Stimulated activated naive B cell treated with anti-CD40 and anti-IgM and Interleukin-4, amounts not matched to agents 10 μg/mL and 1 μg/mL and 100 μg/mL, for 72 hours (primary cell): ENCODE data around the gene EXOC3.

Source experiments
- ATAC-seq, 2 donors: fragments of 150-1000 bp; cut with Tn5 transposase; replicated peaks; 2 replicates each; pipeline ENCODE4 v1.10.0; 2021; ENCODE audit warnings: moderate library complexity in 1 of 2
- DNase-seq: peaks from one replicate; pipeline ENCODE4 v3.0.0; 2021
- H3K27ac Mint-ChIP-seq: one replicate; pipeline ENCODE4 v1.8.0; 2022; ENCODE audit warnings: mild to moderate bottlenecking, mixed read lengths
- H3K27me3 Mint-ChIP-seq, 2 donors: one replicate each; pipeline ENCODE4 v1.8.0; 2022; ENCODE audit warnings: mixed read lengths in 2 of 2
- H3K36me3 Mint-ChIP-seq, 2 donors: one replicate each; pipeline ENCODE4 v1.8.0; 2022; ENCODE audit warnings: mixed read lengths in 2 of 2, mild to moderate bottlenecking in 1 of 2
- H3K4me1 Mint-ChIP-seq, 2 donors: one replicate each; pipeline ENCODE4 v1.8.0; 2022; ENCODE audit warnings: mixed read lengths in 2 of 2, mild to moderate bottlenecking in 1 of 2
- H3K4me3 Mint-ChIP-seq, 2 donors: one replicate each; pipeline ENCODE4 v1.8.0; 2022; ENCODE audit warnings: mild to moderate bottlenecking in 2 of 2, mixed read lengths in 2 of 2, moderate library complexity in 1 of 2
- H3K9me3 Mint-ChIP-seq, 2 donors: one replicate each; pipeline ENCODE4 v1.8.0; 2022; ENCODE audit warnings: mixed read lengths in 2 of 2, mild to moderate bottlenecking in 1 of 2

The EXOC3 gene

GRCh38 chr5:454936-455335 is 12.0 kb downstream of the EXOC3 start:
- Mint-ChIP-seq H3K27ac (peak overlapping the region; percentile 44), H3K4me1 (peaks cover 49 to 63% of the 10 kb centered on the region in 2 donors), H3K36me3 (peaks cover 93 to 99% of the 10 kb centered on the region in 2 donors), H3K9me3 (peaks cover 16 to 43% of the 10 kb centered on the region in 2 donors), H3K4me3 (no peak overlapping the region), H3K27me3 (no peaks in the 10 kb centered on the region)
- DNase-seq: no peak
- no peak for ATAC-seq

GRCh38 chr5:455806-456205 is 12.8 kb downstream of the EXOC3 start:
- Mint-ChIP-seq H3K9me3 (peaks cover 17 to 43% of the 10 kb centered on the region in 2 donors), H3K27me3 (no peaks in the 10 kb centered on the region), H3K4me3 (no peak overlapping the region), H3K4me1 (peaks cover 55 to 72% of the 10 kb centered on the region in 2 donors), H3K27ac (no peak overlapping the region), H3K36me3 (peaks cover 94 to 99% of the 10 kb centered on the region in 2 donors)
- DNase-seq: no peak
- no peak for ATAC-seq

GRCh38 chr5:456351-457194 is 13.6 kb downstream of the EXOC3 start:
- Mint-ChIP-seq H3K27me3 (no peaks in the 10 kb centered on the region), H3K27ac (peak overlapping the region; percentile 81), H3K9me3 (peaks cover 17 to 38% of the 10 kb centered on the region in 2 donors), H3K36me3 (peaks cover 90 to 95% of the 10 kb centered on the region in 2 donors), H3K4me1 (peaks cover 58 to 74% of the 10 kb centered on the region in 2 donors), H3K4me3 (peak overlapping the region in 1 of 2 donors; percentile 15)
- ATAC-seq (no peak), DNase-seq (no peak)

DNA sequence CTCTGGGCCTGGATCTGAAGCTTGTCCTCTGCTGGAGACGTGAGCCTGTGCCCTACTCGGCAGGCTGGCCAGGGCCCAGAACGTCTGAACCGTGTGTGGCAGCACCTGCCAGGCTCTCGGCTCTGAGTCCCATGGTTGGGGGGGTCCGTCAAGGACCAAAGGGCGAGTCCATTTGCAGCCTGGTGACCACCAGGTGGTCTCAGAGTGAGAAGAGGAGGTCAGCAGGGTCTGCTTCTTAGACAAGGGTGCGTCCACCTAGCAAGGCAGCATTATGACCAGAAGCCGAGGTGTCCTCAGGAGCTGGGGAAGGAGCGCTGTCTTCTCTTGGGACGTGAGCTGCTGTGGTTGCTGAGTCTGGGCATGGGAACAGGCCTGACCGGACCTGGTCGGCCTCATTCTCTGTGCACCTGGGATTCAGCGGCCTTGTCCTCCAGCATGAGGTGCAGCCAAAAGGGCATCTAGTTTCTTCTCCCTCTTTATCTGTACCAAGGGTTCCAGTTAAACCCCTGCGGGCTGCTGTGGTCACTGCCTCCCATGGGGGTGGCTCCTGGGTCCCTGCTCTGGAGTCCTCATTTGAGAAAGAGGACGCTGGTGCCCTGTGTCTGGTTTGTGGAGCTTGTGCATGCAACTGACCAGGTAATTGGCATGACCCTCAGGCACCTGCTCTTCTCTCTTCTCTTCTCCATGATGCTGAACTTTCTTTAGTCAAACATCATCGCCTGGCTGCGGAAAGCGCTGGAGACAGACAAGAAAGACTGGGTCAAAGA is 14.4 kb downstream of the EXOC3 start:
- H3K4me3 Mint-ChIP-seq: peak overlapping the region in 1 of 2 donors; percentile 15
- peaks cover 90 to 95% of the 10 kb centered on the region in 2 donors for H3K36me3 Mint-ChIP-seq
- peak overlapping the region; percentile 99 for H3K27ac Mint-ChIP-seq

GRCh38 chr5:458547-459353 is 15.8 kb downstream of the EXOC3 start:
- H3K9me3 Mint-ChIP-seq: peaks cover 7 to 20% of the 10 kb centered on the region in 2 donors
- peaks cover 87 to 92% of the 10 kb centered on the region in 2 donors for H3K36me3 Mint-ChIP-seq
- DNase-seq: peak; percentile 90
- peak overlapping the region; percentile 99 for H3K27ac Mint-ChIP-seq
- H3K4me3 Mint-ChIP-seq: peak overlapping the region; percentile 72 to 75
- peaks cover 52 to 83% of the 10 kb centered on the region in 2 donors for H3K4me1 Mint-ChIP-seq
- peak; percentile 92 for ATAC-seq
- H3K27me3 Mint-ChIP-seq: no peaks in the 10 kb centered on the region

More for the DNA sequence above, 14.4 kb downstream of the EXOC3 start:
- Mint-ChIP-seq H3K9me3 (peaks cover 11 to 31% of the 10 kb centered on the region in 2 donors), H3K27me3 (no peaks in the 10 kb centered on the region), H3K4me1 (peaks cover 59 to 82% of the 10 kb centered on the region in 2 donors)
- ATAC-seq (no peak), DNase-seq (no peak)

DNA sequence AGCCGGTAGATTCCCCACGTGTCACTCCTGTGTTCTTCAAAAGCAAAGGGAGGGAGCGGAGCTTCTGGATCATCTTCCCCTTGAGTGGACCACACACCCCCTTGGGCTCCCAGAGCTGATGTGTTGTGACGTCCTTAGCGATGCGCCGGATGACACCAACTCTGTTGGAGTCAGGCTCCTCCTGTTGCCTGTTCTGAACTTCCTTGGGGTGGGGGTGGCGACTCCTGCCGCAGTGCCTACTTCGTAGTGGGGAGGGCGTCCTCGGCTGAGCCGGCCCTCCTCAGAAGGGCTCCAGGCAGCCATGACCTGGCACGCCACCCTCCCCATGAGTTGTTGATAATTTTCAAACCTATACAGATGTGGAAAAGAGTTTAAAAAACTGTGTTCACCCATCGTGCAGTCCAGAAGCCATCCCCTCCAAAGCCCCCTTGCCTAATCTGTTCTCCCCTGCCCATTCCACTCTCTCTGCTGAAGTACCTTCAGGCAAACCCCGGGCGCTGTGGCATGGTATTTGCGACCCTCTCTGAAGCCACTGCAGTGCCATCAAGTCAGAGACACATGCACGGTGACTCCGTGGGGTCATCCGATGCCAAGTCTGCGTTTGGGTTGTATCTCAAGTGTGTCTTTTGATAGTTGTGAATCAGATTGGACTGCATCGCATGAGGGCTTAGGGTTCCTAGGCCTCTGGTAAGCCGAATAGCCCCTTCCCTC is 16.7 kb downstream of the EXOC3 start:
- Mint-ChIP-seq H3K4me1 (peaks cover 52 to 85% of the 10 kb centered on the region in 2 donors), H3K27ac (peak overlapping the region; percentile 99), H3K4me3 (peak overlapping the region; percentile 72 to 80), H3K9me3 (peaks cover 7 to 17% of the 10 kb centered on the region in 2 donors), H3K36me3 (peaks cover 88 to 92% of the 10 kb centered on the region in 2 donors), H3K27me3 (no peaks in the 10 kb centered on the region)
- no peak for ATAC-seq
- no peak for DNase-seq

DNA sequence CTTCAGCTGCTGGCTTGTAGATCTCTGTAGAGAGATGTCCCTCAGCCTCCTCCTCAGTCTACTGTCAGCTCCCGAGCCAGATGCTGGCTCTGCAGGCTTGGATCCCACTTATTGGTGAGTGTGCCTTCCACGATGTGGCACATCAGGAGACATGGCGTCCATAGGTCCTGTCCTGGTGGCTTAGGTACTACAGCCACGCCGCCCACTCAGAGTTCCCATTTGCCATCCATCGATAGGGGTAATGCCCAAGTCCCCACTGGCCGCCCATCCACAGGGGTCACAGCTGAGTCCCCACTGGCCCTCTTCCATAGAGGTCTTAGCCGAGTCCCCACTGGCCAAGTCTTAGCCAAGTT is 17.3 kb downstream of the EXOC3 start:
- ATAC-seq (no peak), DNase-seq (no peak)
- Mint-ChIP-seq H3K4me3 (peak overlapping the region; percentile 72 to 80), H3K27me3 (no peaks in the 10 kb centered on the region), H3K4me1 (peaks cover 49 to 85% of the 10 kb centered on the region in 2 donors), H3K9me3 (peaks cover 7 to 17% of the 10 kb centered on the region in 2 donors), H3K27ac (peak overlapping the region; percentile 99), H3K36me3 (peaks cover 88 to 91% of the 10 kb centered on the region in 2 donors)

DNA sequence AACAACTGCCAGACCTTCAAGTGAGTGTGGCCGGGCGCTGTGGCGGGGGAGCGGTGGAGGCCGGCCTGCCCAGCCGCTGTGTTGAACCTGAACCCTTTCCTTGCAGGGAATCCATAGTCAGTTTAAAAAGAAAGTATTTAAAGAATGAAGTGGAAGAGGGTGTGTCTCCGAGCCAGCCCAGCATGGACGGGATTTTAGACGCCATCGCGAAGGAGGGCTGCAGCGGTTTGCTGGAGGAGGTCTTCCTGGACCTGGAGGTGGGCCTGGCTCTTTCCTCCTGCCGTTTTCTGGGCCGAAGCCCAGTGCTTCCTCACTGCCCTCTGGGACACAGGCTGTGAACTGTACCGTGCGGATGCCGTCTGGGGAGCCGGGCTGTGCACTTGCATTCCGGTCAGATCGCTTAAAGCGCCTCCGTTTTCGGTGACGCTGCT is 19.1 kb downstream of the EXOC3 start:
- H3K36me3 Mint-ChIP-seq: peaks cover 86 to 92% of the 10 kb centered on the region in 2 donors
- peaks cover 52 to 85% of the 10 kb centered on the region in 2 donors for H3K4me1 Mint-ChIP-seq
- H3K9me3 Mint-ChIP-seq: peaks cover 7 to 17% of the 10 kb centered on the region in 2 donors
- no peak overlapping the region for H3K4me3 Mint-ChIP-seq
- DNase-seq (no peak), ATAC-seq (no peak)
- H3K27me3 Mint-ChIP-seq: no peaks in the 10 kb centered on the region
- H3K27ac Mint-ChIP-seq: peak overlapping the region; percentile 84

DNA sequence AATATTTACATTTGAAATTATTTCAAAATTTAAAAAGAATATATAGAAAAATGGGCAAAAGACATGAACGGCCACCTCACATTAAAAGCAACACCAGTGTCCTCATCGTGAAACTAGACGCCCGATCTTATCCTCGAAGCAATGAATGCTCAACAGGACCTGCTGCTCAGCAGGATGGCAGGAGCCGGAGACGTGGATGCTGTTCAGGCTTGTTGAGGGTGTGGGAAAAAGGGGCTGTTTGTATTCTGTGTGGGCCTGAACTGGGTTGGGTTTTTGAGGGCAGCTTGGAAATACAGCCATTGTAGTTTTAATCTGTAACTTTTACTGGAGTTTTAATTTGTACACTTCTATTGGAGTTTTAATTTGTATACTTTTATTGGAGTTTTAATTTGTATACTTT is 20.3 kb downstream of the EXOC3 start:
- DNase-seq (no peak), ATAC-seq (no peak)
- Mint-ChIP-seq H3K4me1 (peaks cover 48 to 73% of the 10 kb centered on the region in 2 donors), H3K36me3 (peaks cover 76 to 81% of the 10 kb centered on the region in 2 donors), H3K9me3 (peaks cover 7 to 15% of the 10 kb centered on the region in 2 donors), H3K27ac (no peak overlapping the region), H3K27me3 (no peaks in the 10 kb centered on the region), H3K4me3 (no peak overlapping the region)

GRCh38 chr5:463952-464351 is 21.0 kb downstream of the EXOC3 start:
- Mint-ChIP-seq H3K27ac (peak overlapping the region; percentile 96), H3K4me3 (peak overlapping the region; percentile 31 to 69), H3K9me3 (peaks cover 3 to 10% of the 10 kb centered on the region in 2 donors), H3K36me3 (peaks cover 76 to 81% of the 10 kb centered on the region in 2 donors), H3K4me1 (peaks cover 42 to 73% of the 10 kb centered on the region in 2 donors), H3K27me3 (no peaks in the 10 kb centered on the region)
- ATAC-seq (peak; percentile 83 to 87), DNase-seq (peak; percentile 94)

DNA sequence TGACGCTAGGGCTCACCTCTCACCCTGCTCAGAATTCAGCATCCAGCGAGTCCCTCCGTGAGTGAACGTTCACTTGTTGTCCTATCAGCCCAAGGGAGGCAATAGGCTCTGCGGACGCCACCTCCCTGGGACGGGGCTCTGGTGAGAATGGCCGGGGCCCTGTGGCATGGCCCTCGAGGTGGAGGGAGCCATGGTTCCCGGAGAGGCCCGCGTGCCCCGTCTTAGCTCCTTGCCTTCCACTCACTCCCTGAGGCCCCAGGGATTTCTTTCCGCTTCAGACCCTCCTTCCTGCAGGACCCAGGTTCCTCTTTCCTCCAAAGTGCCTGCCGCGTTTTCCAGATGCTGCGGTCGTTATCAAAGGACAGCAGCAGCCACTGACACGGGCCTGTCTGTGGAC is 21.5 kb downstream of the EXOC3 start:
- Mint-ChIP-seq H3K4me1 (peaks cover 46 to 73% of the 10 kb centered on the region in 2 donors), H3K27me3 (no peaks in the 10 kb centered on the region), H3K27ac (peak overlapping the region; percentile 96), H3K36me3 (peaks cover 77 to 81% of the 10 kb centered on the region in 2 donors), H3K4me3 (peak overlapping the region; percentile 31 to 69), H3K9me3 (peaks cover 3 to 10% of the 10 kb centered on the region in 2 donors)
- no peak for DNase-seq
- no peak for ATAC-seq

GRCh38 chr5:464843-465590 is 22.0 kb downstream of the EXOC3 start:
- H3K4me1 Mint-ChIP-seq: peaks cover 42 to 73% of the 10 kb centered on the region in 2 donors
- peak overlapping the region; percentile 4 to 21 for H3K4me3 Mint-ChIP-seq
- H3K36me3 Mint-ChIP-seq: peaks cover 77 to 80% of the 10 kb centered on the region in 2 donors
- H3K27ac Mint-ChIP-seq: peak overlapping the region; percentile 96
- peaks cover under 1 to 5% of the 10 kb centered on the region in 2 donors for H3K9me3 Mint-ChIP-seq
- DNase-seq (no peak), ATAC-seq (no peak)
- H3K27me3 Mint-ChIP-seq: no peaks in the 10 kb centered on the region
